SK-N-MC (cell line): ENCODE data around the gene PGD.

Source experiments
- EZH2 ChIP-seq: fragments of 200-600 bp; sonication (generic); IDR thresholded peaks from one replicate; pipeline ENCODE4 v1.6.1; 2017; ENCODE audit warnings: antibody characterized with exemption
- POLR2AphosphoS5 ChIP-seq: IDR thresholded peaks from 2 replicates; pipeline ENCODE4 v1.6.1; 2012; ENCODE audit warnings: mild to moderate bottlenecking, low read depth, low read length, borderline replicate concordance

DNA sequence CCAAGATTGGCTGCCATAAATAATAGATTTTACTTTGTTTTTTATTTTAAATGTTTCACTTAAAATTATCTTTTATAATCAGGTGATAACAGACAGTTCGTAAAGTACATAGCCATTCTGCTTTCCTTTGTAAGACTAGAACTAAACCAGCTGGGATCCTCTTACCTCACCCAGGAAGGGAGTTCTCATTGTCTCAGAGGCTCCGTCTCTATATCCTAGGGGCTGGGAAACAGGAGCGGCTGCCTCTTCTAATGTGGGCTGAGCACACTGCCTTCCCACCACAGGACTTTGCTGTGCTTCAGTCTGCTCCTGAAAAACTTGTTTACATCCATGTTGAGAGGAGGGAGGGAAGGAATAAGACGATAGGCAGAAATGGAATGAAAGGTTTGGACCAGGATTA, 45.6 kb upstream of the PGD start:
- TF ChIP-seq EZH2 (no peak), POLR2AphosphoS5 (no peak)
